DMS53 treated with DMSO at 0.1 percent for 48 hours (cell line): ENCODE results near the gene LEFTY1.

ENCODE experiments used
- DNase-seq: peaks from one replicate; lab custom pipeline; 2025; ENCODE audit not compliant: unreplicated experiment; lab: John Stamatoyannopoulos, UW

The LEFTY1 gene

GRCh38 chr1:225917101-225917500, 28.2 kb upstream of the LEFTY1 start:
- no peak for DNase-seq

DNA sequence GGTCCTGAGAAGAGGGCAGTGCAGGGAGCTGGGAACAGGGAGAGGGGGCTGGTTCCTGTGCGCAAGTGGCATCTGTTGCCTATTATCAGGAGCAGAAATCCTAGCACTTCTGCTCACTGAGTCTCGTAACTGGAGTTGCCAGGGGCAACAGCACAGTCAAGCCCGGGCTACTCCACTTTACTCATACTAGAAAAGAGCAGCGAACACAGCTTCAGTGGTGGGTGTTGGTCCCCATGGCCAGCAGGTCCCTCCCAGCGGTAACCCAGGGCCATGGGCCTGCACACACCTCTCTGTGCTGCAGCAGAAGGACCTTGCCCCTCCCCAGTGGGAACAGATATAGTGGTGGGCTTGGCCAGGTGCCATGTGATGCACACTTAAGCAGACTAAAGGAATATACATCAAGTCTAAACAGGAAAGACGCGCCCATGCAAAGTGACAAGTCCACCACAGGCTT, 26.6 kb upstream of the LEFTY1 start:
- DNase-seq: no peak

GRCh38 chr1:225914947-225915346, 26.0 kb upstream of the LEFTY1 start:
- DNase-seq: no peak

GRCh38 chr1:225914391-225914790, 25.4 kb upstream of the LEFTY1 start:
- DNase-seq: no peak

- no peak for DNase-seq
Measured at GRCh38 chr1:225911191-225912130, 22.5 kb upstream of the LEFTY1 start.

DNA sequence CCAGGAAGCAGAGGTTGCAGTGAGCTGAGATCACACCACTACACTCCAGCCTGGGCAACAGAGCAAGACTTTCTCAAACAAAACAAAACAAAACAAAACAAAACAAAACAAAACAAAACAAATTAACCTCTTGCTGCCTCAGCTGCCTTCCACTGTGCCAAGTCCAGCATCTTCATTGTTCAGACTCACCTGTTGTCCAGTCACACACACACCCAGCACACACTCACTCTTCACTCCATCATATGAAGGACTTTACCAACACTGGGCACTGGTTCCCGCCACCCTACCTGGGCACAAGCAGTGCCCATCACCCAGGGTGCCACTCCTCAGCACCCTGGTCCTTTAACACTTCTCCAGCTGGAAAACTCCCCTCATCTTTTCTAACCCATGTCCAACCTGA, 20.5 kb upstream of the LEFTY1 start:
- DNase-seq: no peak

DNA sequence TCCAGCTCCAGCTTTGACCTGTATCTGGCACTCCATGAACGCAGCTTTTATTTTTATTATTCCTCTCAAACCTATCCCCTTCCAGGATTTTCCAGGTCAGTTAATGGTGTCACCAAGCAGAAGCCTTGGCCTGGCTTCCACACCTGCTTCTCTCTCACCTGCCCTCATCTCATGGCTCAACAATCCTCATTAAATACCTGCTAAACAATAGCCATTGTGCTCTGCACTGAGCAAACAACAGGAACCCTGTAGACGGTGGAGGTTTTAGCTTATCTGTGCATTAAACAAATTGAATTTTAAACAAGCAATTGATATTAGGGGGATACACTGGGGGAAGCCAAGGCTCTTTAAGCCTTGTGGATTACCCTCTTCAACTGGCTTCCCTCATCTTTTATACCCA, 19.8 kb upstream of the LEFTY1 start:
- DNase-seq: peak; percentile 92

- DNase-seq: no peak
Measured at GRCh38 chr1:225908013-225908640, 19.2 kb upstream of the LEFTY1 start.

DNA sequence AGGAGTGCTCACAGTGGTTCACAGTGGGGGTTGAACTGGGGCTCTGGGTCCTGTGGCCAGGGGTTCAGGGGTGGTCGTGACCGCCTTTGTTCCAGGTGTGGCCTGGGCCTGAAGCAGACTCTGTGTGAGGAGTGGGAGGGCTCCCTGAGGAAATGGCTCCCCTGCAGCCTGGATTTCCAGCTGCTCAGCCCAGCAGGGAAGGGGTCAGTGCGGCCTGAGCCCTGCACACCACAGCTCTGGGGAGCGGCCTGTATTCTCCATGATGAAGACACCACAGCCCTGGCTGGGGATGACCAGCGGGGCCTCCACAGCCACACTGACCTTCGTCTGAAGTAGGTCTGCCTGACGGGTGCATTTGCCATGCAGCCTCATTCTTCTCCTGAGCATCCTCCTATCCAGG, 18.4 kb upstream of the LEFTY1 start:
- DNase-seq: no peak

DNA sequence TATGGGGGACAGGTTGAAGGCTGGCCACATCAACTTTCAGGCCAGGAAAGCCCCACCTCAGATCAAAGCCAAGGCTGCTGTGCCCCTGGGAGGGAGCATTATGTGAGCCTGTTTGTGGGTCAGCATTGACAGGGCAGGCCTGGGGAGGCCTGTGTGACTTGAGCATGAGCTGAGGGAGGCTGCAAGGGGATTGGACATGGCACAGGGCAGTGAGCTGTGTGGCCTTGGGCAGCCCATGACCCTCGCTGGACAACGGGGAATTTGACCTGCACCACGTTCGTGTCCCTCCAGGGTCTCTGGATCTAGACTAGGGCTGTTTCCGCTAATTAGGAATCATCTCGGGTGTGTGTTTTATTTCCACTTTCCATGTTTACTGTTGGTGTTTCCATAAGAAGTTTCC, 17.5 kb upstream of the LEFTY1 start:
- no peak for DNase-seq

GRCh38 chr1:225903623-225904022, 14.7 kb upstream of the LEFTY1 start:
- DNase-seq: no peak

DNA sequence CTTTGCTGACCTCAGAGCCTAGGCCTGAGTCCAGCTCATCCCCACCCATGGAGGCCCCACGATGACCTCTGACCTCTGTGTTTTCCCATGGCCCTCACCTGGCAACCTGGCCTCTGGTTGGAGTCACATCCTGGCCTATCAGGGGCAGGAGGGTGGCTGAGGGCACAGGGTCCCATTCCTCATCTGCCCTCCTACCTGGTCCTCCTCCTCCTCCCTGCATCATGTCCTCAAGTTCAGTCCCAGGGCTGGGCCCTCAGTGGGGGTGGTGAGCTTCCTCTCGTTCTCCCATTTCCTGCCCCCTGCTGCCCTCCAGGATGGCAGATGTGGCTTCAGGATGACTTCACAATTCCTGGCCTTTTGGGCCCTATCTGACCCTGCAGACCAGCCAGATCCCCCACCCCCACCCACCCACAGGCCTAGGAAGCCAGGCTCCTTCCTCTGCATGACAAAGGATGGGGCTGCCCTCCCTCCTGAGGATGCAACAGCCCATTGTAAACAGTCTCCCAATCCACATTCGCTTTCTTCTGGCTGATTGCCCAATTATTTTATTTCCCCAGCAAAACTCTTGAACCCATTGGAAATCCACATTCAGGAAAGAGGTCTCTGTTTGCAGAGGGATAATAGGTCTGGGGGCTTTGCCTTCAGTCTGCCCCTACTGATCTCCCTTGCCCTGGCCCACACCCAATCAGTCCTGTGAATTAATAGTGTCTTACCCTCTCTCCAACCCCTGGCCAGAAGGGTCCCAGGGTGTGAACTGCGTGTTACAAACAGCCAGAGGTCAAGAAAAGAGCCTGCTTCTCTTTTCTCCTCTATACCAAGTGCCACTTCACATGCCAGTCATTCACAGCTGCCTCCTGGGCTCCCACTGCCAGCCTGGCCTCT, 10.3 kb upstream of the LEFTY1 start:
- DNase-seq: peak; percentile 27

DNA sequence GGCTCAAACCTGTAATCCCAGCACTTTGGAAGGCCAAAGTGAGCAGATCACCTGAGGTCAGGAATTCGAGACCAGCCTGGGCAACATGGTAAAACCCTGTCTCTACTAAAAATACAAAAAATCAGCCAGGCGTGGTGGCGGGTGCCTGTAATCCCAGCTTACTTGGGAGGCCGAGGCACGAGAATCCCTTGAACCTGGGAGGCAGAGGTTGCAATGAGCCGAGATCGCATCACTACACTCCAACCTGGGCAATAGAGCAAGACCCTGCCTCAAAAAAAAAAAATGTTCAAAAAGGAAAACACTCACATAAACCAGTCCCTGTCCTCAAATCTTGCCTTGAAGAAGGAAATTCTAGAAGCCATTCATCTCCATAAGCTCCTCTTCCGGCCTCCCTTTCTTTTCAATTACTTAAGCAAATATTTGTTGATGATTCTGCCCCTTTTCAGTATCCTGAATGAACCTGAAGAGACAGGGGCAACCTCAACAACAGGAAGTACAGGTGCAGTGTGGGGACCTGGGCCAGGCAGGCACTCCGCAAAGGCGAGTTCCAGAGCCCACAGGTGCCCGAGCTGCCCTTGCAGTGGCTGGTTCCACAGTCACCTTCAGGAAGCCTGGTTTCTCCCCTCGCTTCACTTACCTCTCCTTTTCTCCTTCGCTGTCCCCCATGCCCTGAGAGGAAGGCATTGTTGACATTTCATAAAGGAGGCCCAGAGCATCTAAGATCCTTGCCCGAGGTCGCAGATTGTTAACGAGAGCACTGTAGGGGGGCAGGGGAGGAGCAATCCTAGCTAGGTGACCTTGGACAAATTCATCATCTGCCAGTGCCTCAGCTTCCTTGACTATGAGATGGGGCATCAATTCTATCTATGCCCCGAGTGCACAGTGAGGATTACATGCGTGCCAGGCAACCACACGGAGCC, 8.9 kb upstream of the LEFTY1 start:
- peak; percentile 97 for DNase-seq

GRCh38 chr1:225896937-225897549, 8.1 kb upstream of the LEFTY1 start:
- DNase-seq: peak; percentile 94

DNA sequence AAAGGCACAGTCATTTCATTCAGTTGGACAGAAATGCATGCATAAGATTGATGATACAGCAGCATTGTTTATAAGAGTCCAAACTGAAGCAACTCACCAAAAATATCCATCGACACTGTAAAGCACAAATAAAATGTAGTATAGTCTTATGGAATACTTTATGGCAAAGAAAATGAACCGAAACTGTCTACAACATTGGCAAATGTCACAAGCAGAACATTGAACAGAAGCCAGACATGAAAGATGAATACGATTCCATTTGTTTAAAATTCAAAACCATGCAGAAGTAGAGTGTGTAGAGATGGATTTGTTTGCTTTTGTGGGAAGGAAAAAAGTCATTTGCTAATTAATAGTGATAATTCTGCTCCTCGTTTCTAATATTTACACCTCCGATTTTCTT, 7.5 kb upstream of the LEFTY1 start:
- no peak for DNase-seq

- no peak for DNase-seq
Measured at GRCh38 chr1:225892307-225892706, 3.4 kb upstream of the LEFTY1 start.

DNA sequence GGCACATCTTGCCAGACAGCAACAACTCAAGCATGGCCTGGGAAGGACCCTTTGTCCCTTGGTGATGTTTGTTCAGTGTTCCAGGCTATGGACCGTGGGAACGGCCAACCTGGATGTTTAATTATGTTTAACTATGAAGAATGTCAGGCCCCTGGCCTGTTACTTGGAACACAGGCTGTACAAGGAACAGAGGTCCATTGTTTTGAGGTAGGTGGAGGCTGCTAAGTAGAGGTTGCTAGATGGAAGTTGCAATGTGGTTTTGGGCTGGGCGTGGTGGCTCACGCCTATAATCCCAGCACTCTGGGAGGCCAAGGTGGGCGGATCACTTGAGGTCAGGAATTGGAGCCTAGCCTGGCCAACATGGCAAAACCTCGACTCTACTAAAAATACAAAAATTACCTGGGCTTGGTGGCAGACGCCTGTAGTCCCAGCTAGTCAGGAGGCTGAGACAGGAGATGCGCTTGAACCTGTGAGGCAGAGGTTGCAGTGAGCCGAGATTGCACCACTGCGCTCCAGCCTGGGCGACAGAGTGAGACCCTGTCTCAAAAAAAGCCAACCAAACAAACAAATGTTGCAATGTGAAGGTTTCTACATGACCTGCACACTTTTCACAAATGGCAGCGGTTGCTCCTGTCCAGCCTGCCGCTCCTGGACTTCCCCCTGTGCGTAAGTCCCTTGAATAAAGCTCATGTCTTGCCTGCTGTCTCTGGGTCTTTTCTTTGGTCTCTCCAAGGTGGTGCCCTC, 2.5 kb upstream of the LEFTY1 start:
- no peak for DNase-seq

DNA sequence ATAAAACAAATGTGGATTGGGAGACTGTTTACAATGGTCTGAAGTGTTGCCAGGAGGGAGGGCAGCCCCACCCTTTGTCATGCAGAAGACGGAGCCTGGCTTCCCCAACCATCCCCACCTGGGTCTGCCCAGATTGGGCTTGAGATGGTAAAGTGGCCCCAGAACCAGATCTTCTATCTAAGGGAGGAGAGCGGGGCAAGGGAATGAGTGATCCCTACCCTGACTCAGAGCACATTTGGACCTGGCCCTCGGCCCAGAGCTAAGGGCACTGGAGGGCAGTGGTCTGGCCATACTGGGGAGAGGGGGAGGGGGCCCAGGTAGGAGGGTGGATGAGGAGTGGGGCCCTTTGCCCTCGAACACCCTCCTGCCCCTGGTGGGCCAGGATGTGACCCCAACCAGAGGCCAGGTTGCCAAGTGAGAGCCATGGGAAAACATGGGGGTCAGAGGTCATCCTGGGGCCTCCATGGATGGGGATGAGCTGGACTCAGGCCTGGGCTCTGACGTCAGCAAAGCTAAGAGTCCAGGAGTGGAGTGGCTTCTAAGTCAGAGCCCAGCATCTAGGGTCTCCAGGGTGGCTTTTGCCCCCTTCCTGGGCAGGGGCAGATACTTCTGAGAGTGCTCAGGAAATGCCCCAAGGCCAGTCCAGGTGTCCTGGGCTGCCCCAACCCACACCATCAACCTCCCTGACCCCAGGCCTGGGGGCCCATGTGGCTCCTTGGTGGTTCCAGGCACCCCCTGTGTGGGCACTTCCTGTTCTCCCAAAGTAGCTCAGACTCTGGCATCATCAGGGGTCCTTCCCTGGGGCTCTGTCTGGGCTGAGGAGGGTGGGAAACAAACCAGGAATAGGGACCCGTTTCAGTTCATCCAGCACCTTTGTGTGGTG, 1.6 kb upstream of the LEFTY1 start:
- no peak for DNase-seq
